ENCODE measurements around the gene SORBS1.

SORBS1 gene

DNA sequence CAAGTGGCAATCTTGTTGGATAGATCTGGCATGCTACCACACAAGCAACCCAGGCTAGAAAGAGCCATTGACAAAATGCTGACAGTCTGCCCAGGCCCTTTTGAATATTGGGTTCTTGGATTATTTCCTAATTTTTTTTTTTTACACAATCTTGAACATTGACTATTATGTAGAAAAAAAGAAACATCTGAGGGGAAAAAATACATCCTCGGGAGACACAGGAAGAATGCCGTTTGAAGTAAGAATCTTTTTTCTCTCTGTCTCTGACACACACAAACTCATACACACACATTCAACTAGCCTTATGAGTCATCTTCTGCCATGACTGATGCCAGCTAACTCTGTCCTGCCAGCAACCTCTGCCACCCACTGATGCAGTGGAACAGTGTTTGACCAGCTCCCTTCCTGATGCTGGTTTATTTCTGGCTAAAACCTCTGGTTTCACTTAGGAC, 47.2 kb downstream of the SORBS1 start:
- no peak for DNase-seq (ENCODE audit: low read depth)

GRCh38 chr10:95513008-95513589, 48.1 kb downstream of the SORBS1 start:
- no peak for DNase-seq (ENCODE audit: low read depth)

GRCh38 chr10:95511314-95511713, 49.9 kb downstream of the SORBS1 start:
- no peak for DNase-seq (ENCODE audit: low read depth)

GRCh38 chr10:95509251-95509650, 51.9 kb downstream of the SORBS1 start:
- DNase-seq (ENCODE audit: low read depth): no peak

DNA sequence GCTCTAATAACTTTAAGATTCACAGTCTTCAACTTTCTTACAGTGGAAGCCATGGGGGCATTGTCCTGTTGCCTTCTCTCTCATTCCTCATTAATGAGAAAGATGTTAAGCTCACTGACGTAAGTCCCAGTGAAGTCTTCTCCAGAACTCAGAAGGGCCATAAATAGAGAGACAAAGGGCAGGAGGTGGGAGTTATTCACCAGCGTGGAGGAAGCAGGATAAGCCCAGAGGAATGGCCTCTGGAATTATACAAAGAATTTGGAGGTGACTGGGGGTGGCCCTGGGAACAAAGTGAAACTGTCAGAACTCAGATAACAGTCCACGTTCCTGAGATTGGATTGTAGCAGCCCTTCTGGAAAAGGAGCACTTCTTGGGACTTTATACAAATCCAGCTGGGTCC, 52.4 kb downstream of the SORBS1 start:
- DNase-seq (ENCODE audit: low read depth): no peak

DNA sequence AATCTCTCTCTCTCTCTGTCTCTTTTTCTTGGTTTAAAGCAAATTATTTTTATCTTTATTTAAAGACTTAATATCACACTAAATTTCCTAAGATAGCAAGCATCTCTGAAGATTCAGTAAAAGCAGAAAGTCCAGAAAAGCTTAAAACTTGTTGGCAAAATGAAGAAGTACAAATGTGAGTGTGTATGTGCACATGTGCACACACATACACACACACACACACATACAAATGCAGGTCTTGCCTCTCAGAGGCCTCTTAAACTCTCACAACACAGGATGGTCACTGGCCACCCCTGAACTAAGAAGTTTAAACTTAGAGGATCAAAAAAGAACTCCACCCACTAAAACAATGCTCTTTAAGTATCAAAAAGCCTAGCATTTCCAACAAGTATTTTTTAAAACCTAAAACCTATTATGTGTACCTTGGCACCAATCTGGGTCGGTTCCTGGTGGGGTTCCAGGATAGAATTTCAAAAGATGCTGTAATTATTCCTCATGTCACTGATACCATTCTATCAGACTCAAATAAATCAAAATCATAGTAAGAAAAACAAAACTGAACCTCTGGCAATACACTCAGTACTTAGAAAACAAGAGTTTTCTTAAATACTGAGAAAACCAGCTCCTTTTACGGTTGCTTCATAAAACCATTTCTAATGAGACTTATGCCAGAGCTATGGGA, 55.0 kb downstream of the SORBS1 start:
- no peak for DNase-seq (ENCODE audit: low read depth)

DNA sequence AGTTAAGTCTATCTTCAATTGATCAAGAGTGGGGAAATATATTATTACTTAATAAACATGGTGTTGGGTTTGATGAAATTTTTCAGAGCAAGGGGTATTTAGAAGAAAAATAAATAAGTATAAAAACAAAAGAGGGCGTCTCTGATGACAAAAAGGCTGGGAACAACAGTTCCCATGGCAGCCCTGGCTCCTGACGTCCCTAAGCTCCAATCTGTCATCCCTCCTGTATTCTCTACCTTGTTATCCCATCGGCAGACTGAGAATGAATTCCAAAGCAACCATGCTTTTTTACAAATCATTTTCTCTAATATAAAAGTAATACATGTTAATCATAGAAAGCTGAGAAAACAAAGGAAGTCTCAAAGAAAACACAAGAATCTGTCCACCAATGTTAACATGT, 55.5 kb downstream of the SORBS1 start:
- no peak for DNase-seq (ENCODE audit: low read depth)

DNA sequence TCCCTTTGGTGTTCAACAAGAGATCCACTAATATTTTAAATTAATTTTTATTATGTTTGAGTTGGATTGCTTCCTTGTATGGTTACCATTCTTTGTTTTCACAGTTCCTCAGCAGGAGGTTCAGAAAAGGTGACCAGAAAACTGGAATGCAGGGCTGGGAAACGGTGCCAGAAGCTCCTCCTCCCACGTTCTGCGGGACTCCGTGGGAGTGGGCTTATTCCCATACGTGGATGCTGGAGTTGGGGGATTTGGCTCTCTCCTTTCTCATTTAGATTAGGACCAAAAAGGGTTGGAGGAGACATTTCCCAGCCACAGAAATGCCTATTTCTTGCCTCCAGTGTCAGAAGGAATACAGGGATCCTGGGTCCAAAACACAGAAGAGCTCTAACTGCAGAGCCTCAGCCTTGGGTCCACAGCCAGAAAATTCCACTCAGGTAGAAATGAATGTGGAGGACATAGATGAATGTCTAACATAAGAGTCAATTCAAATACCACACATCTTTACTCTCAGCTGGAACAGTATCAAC, 56.0 kb downstream of the SORBS1 start:
- DNase-seq (ENCODE audit: low read depth): no peak

DNA sequence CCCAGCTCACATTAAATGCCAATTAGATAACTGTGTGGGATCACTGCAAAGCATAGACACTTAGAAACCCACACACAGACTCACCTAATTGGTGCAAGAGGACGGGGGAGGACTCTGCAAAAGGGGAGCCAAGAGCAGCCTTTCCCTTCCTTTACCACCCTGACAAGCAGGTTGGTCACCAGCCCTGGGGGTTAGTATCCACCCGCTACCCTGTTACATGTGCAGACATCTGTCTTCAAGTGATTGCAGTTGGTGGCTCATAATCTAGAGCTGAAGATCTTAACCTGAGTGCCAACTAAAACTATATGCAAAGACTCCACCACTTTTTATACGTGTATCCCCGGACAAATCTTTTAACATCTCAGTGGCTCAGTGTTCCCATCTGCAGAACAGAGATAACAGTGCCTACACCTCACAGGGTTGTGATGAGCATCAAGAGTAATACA, 56.9 kb downstream of the SORBS1 start:
- DNase-seq (ENCODE audit: low read depth): no peak

DNA sequence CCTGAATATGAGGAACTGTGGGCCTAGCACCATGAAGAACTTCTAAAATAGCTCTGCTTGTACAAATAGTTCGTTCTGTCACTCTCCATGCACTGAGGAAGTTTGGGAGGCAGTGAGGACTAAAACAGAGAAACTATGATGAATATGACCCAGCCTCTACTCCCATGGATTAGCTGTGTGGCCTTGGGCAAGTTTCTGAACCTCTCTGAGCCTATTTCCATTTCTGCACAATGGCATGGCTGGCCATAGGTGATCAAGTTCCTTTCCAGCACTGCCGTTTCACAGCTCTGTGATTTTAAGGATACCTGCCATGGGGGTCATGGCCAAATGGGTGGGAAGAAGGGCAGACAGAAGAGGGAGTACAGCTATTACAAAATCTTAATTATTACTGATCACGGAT, 57.6 kb downstream of the SORBS1 start:
- DNase-seq (ENCODE audit: low read depth): no peak

DNA sequence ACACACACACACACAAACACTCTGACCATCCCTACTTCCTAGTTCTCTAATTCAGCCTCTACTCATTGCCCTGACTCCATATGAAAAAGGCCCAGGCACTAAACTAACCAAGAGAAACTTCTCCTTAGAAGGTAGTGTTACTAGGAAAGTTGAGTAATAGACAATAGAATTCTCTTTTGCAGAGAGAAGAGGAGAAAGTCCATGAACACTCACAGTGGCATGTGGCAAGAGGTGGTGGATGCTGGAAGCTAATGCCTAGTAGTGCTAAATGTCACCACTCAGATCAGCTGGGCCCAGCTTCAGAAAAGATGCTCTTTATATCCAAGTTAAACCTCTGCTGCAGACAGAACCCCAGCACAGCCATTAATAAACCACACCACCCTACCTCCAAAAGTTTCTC, 58.2 kb downstream of the SORBS1 start:
- no peak for DNase-seq (ENCODE audit: low read depth)

GRCh38 chr10:95502377-95502776, 58.8 kb downstream of the SORBS1 start:
- no peak for DNase-seq (ENCODE audit: low read depth)

DNA sequence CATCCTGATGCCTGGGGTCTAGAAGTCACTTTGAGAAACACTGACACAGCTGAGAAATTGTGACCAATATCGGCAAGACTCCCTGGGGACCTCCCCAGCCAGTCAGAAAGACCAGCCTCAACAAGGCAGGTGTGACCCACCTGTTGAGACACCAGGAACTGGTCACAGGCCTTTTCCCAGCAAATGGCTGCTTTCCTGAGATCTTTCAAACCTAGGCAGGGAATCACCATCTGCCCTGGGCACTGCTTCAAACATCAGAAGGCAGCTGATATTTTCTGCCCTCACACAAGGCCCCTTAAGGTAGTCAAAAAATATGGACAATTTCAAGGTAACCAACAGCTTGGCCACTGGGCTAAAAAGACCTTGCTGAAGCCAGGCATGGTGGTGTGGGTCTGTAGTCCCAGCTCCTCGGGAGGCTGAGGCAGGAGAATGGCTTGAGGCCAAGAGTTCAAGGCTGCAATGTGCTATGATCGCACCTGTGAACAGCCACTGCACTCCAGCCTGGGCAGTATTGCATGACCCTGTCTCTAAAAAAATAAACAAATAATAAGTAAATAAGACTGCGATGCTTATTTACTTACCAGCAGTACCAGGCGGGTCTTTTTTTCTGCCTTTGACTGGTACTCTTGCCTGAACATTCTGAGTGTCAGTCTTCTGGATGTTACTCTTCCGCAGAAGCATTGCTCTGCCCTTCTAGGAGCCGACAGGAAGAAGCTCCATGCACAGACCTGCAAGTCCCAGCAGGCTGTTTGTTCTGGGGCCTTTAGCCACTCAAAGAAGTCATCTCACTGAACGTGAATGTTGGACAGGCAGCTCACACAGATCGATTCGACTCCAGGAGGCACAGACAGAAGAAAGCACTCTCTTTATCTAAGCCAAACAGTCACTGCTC, 59.7 kb downstream of the SORBS1 start:
- DNase-seq (ENCODE audit: low read depth): no peak

DNA sequence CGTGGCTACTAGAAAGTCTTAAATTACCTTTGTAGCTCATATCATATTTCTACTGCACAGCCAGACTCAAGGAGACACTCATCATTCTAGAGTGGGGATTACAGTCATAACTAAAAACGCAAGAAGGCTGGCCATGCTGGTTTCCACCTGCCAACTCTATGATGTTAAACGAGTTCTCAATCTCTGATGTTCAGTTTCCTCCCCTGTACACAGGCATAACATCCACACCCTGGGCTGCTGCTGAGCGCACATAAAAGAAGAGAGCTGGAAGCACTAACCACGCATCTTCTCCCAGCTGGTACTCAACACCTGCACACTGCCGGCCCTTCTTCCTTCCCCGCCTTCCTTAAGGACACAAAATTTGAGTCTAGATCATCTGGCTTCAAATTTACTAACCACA, 60.5 kb downstream of the SORBS1 start:
- no peak for DNase-seq (ENCODE audit: low read depth)

- DNase-seq (ENCODE audit: low read depth): no peak
These were observed 61.1 kb downstream of the SORBS1 start for GRCh38 chr10:95500097-95500496.

- DNase-seq (ENCODE audit: low read depth): no peak
These were observed 61.6 kb downstream of the SORBS1 start for GRCh38 chr10:95499482-95499989.

DNA sequence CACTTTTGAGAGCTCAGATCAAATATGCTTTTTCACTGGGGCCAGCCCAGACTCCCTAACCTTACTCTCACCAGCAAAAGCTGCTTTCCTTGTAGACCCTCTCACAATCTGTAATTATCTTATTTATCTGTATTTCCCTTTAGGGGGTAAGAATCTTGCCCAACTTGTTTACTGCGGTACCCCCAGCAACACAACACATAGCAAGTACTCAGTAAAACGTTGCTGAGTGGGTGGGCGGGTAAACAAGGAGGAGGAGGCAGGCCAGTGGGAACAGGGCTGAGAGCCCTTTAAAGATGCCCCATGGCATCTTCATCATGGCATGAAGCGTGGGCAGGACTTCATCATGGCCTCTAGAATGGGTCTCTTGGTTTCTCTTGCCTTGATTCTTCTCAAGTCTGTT, 64.2 kb downstream of the SORBS1 start:
- DNase-seq (ENCODE audit: low read depth): no peak

GRCh38 chr10:95496246-95496911, 64.8 kb downstream of the SORBS1 start:
- DNase-seq (ENCODE audit: low read depth): no peak

DNA sequence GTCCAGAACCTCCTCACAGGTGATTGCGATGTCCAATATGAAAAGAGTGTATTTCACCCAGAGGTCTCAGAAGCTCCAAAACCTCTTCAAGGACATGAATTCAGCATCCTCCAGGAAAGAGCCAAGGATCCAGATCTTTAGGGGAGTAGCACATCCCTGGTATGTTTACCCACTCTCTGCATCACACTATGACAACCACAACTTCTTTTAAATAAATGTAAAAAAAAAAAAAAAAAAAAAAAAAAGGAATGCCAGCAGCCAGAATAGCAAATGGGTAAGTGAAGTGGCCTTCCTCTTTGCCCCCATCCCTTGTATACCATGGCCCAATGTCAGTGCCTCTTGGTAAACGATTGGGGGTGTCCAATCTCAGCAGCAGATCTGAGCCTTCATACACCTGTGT, 67.3 kb downstream of the SORBS1 start:
- no peak for DNase-seq (ENCODE audit: low read depth)

GRCh38 chr10:95487994-95488393, 73.2 kb downstream of the SORBS1 start:
- no peak for DNase-seq (ENCODE audit: low read depth)

DNA sequence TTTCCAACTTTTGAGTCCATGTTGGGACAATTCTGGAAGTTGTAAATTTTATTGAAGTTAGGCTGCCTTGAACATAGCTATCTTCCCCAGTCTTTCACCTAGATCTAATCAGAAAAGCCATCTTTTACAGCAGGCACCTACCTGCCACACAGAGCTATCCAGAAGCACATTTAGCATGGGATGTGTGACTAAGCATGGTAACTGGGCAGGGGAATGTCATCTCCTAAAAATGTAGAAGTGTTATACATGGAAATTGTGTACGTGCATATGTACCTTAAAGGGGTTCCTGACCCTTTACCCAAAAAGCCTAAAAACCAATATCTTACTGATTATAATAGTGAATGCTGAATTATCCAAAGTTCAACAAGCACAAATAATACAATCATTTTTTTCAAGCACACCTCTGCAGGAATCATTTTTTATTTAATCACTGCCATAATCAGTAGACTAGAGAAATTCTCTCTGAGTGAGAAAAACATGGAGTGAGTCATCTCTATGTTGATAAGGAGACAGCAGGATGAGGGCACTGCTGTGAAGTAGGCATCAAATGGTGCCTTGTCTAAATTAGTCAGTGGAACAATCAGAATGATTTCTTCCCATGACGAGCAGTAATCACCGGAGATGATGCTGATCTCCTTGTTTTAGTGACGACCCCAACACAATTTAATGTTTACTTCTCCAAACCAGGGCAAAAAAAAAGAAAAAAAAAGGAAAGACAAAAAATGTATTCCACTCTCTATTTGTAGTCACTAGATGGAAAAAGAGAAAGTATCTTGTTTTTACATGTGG, 75.9 kb downstream of the SORBS1 start:
- DNase-seq (ENCODE audit: low read depth): no peak
